Subcutaneous adipose tissue (tissue), 4 donors: ENCODE results near the gene LRP1. TPM values are rescaled to one million over a fixed set of nuclear protein-coding genes. Genes with fewer than 3 reads are reported as not detected.

Source experiments
- total RNA-seq, 4 donors: library from RNA; depleted of rRNA; stranded (reverse); fragments of >200 nt; gene quantifications; one replicate each; pipeline ENCODE4 v1.1.0, GENCODE V29; 2016
- TF ChIP-seq, protein P1 (sequence below): fragments of 450-650 bp; IDR thresholded peaks from one replicate; pipeline ENCODE4 v1.5.1; 2016; ENCODE audit warnings: low read depth, mild to moderate bottlenecking, control low read depth, antibody characterized with exemption, moderate library complexity

Gene LRP1
- total RNA-seq, 4 donors from 2014 or later: 301 to 814 (median 762) TPM

DNA sequence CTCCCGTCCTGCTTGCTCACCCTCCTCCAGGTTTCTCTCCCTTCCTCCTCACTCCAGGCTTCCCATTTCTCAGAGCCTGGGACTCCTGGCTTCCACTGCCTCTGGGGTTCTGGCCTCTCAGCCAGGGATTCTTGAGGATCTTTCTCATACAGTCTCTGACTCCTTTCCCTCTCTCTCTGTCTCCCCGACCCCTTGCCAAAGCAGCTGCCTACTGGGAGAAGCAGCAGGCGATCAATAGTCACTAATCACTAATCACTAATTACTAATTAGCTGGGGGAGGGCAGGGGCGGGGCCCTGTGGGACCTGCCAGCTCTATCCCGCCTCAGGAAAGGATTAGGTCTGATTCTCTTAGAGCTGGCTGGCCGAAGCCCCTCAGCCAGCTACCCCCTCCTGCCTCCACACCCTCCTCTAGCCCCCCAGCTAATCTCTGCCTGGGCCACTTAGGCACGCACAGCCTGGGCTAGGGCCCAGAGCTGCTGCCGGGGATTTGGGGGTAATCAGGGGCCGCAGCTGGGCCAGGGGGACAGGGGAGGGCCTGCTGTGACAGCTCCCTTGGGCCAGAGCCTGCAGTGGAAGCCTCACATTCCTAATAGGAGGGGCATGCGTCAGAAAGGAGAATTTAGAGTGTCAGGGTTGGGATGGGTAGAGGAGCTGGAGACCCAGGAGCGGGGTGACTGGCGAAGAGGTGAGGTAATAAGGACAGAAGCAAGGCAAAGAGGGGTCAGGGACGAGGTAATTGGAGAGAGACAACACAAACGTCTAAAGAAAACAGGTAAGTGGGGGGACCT, 91.1 kb downstream of the LRP1 start:
- TF ChIP-seq, protein P1, sequence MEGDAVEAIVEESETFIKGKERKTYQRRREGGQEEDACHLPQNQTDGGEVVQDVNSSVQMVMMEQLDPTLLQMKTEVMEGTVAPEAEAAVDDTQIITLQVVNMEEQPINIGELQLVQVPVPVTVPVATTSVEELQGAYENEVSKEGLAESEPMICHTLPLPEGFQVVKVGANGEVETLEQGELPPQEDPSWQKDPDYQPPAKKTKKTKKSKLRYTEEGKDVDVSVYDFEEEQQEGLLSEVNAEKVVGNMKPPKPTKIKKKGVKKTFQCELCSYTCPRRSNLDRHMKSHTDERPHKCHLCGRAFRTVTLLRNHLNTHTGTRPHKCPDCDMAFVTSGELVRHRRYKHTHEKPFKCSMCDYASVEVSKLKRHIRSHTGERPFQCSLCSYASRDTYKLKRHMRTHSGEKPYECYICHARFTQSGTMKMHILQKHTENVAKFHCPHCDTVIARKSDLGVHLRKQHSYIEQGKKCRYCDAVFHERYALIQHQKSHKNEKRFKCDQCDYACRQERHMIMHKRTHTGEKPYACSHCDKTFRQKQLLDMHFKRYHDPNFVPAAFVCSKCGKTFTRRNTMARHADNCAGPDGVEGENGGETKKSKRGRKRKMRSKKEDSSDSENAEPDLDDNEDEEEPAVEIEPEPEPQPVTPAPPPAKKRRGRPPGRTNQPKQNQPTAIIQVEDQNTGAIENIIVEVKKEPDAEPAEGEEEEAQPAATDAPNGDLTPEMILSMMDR: no peak

DNA sequence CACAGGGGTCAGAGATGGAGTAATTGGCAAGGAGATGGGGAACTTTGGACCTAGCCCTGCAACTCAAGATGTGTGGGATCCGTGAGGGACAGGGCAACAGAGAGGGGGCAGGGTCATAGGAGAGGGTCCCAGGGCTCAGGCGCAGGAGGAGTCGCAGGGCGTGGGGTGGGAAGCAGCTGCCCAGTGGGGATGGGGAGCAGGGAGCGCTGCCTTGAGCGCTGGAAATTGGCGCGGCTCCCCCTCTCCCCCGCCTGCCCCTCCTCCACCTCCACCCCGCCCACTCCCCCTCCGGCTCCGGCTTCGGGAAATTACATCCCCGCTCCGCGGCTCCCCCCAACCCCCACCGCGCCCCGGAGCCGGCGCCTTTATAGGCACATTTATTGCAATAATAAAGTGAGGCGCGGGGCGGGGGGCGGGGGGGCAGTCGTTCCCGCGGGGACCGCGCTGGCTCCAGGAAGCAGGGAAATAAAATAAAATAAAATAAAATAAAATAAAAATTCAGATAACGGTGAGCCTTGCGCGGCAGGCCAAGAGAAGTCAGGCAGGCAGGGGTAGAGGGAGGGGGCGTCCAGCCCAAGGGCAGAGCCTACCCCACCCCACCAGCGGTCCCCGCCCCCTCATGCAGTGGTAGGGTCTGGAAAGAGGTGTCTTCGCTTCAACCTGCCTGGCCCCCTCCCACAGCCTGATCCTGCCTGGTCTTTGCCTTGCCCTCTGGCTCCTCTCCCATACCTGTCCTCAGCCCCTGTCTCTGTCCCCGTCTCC, 91.9 kb downstream of the LRP1 start:
- TF ChIP-seq, protein P1: no peak

DNA sequence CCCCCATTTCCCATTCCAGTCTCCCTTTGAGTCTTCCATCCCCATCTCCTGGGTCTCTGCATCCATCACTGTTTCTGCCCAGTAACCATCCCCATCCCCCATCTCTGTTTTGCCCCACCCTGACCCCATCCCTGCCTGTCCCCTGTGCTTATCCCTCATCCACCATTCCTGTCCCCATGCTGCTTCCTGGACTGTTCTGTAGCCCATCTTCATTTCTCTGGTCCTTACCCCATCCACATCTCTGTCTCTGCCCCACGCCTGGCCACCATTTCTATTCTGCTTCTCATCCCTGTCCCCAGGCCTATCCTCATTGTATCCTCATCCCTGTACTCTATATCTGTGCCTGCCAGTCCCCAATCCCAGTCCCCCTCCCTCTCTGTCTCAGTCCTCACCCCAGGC, 92.5 kb downstream of the LRP1 start:
- TF ChIP-seq, protein P1: no peak

GRCh38 chr12:57221169-57221917, 93.1 kb downstream of the LRP1 start:
- TF ChIP-seq, protein P1: no peak

DNA sequence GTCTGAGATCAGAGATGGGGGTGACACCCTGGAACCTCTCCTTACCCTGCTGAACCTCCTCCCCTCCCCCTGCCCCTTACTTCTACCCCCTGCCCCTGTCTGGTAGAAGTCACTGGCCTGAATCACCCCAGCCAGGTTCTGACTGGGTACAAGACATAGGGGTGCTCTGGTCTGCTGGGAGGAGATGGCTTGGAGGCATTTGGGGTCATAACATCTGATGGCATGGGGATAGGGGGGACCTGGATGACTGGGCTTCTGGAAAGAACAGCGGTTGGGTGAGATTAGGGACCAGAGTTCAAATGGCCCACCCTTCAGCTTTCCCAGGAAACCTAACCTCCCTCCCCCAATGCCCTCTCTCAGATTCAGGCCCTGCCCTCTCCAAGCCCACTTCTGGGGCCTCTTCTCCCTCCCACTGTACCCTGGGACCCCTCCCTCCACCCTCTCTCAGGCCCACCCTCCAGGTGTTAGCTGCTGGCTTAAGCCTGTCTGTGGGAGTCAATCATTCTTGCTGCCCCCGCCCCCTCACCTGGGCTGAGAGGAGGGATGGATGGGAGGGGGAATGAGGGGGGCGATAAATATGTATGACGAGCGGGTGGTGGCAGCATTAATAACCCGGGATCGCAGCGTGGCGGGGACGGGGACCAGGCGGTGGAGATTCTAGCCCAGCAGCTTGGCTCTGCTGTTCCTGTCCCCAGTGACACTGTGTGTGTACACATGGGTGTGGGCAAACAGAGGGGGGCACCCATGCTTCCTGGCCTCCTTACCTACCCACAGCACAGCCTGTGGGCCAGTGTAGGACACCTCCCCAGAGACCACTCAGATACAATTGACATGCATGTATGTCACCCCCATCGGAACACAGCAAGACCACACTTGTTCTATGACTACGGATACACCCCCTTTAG, 94.3 kb downstream of the LRP1 start:
- TF ChIP-seq, protein P1: no peak

- TF ChIP-seq, protein P1: no peak
Observed at GRCh38 chr12:57223191-57224165, 95.2 kb downstream of the LRP1 start.
